GM10248 (cell line): Measurements from ENCODE around the gene ADAM19.
"Not testable (repeated sequence)": the region's sequence is repeated elsewhere in the genome, so short reads cannot be mapped to it uniquely, and the experiment has no call there.

Experiments used
- CTCF ChIA-PET: fragments of 300-600 bp; sonication (Branson Sonifier 250); formaldehyde crosslinking; extraction: SDS; loops from one replicate; lab custom pipeline; 2021; ENCODE audit warnings: antibody characterized with exemption; lab: Yijun Ruan, JAX
- POLR2A ChIA-PET: fragments of 350-650 bp; sonication (Branson Sonifier 250); formaldehyde crosslinking; extraction: SDS; loops from one replicate; lab custom pipeline; 2020; ENCODE audit warnings: antibody characterized with exemption; lab: Yijun Ruan, JAX
- DNase-seq: peaks from one replicate; pipeline ENCODE4 v3.0.0; 2012; ENCODE audit errors: extremely low spot score
- TF ChIP-seq, protein P1 (sequence below): IDR thresholded peaks from 2 replicates; pipeline ENCODE4 v1.5.1; 2012; ENCODE audit warnings: mild to moderate bottlenecking, low read depth; ENCODE audit errors: extremely low read depth, missing control alignments, control extremely low read depth

The ADAM19 gene

GRCh38 chr5:157484768-157485167 is 90.8 kb downstream of the ADAM19 start:
- TF ChIP-seq, protein P1, sequence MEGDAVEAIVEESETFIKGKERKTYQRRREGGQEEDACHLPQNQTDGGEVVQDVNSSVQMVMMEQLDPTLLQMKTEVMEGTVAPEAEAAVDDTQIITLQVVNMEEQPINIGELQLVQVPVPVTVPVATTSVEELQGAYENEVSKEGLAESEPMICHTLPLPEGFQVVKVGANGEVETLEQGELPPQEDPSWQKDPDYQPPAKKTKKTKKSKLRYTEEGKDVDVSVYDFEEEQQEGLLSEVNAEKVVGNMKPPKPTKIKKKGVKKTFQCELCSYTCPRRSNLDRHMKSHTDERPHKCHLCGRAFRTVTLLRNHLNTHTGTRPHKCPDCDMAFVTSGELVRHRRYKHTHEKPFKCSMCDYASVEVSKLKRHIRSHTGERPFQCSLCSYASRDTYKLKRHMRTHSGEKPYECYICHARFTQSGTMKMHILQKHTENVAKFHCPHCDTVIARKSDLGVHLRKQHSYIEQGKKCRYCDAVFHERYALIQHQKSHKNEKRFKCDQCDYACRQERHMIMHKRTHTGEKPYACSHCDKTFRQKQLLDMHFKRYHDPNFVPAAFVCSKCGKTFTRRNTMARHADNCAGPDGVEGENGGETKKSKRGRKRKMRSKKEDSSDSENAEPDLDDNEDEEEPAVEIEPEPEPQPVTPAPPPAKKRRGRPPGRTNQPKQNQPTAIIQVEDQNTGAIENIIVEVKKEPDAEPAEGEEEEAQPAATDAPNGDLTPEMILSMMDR = no peak
- ChIA-PET POLR2A (no interaction called here), CTCF (interaction anchor here (0.9 to 3.3 kb wide), 11 partner anchors 8 to 259 kb away, joined by 3 to 26 read pairs (median 5); partner anchors contain the start of genes LSM11 and NIPAL4)
- DNase-seq = no peak

DNA sequence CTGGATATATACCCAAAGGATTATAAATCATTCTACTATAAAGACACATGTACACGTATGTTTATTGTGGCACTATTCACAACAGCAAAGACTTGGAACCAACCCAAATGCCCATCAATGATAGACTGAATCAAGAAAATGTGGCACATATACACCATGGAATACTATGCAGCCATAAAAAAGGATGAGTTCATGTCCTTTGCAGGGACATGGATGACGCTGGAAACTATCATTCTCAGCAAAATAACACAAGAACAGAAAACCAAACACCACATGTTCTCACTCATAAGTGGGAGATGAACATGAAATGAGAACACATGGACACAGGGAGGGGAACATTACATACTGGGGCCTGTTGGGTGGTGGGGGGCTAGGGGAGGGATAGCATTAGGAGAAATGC is 92.9 kb downstream of the ADAM19 start:
- POLR2A ChIA-PET, DNase-seq, CTCF ChIA-PET: not testable (repeated sequence)

DNA sequence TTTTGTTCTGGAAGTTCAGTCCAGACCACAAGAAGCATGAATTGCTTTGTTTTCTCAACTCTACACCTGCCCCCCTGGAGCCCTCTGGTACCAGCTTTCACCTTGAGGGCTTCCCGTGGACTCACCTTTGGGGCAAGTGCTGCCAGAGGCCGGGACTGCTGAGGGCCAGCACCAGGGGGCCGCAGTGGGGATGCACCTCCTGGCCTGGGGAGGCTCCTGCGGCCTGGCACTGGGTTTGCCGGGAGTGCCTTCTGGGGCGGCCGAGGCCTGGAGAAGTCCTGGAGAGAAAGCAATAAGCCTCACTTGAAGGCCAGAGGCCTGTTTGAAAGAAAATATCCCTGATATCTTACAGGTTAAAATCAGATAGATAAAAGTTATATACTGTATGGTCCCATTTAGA is 93.9 kb downstream of the ADAM19 start:
- CTCF ChIA-PET = interaction anchor here (1.8 to 6.3 kb wide), 5 partner anchors 11 to 261 kb away, joined by 5 to 55 read pairs (median 12); partner anchors contain the start of gene LSM11
- POLR2A ChIA-PET = no interaction called here
- TF ChIP-seq, protein P1 = no peak
- DNase-seq = no peak

DNA sequence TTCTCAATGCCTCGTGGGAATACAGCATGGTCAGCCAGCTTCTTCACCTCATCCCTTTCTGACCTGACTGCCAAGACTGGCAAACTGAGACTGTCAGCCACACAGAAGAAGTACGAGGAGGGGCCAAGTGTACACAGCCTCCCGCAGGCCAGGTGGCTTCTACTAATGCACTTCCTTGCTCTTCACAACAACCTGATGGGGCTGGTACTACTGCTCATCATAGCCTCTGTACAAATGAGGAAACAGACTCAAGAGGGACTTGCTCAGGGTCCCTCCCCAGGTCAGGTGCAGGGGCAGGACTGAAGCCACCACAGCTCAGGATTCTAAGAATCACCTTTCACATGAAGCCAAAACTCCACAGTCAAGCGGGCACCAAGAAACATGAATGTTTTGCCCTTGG is 94.3 kb downstream of the ADAM19 start:
- ChIA-PET CTCF (interaction anchor here (1.0 to 6.3 kb wide), 7 partner anchors 11 to 262 kb away, joined by 3 to 55 read pairs (median 6); partner anchors contain the start of gene LSM11), POLR2A (interaction anchor here (0.6 to 1.1 kb wide), 2 partner anchors 138 to 249 kb away, joined by 3 read pairs; no protein-coding TSS in a partner anchor)
- DNase-seq = no peak

DNA sequence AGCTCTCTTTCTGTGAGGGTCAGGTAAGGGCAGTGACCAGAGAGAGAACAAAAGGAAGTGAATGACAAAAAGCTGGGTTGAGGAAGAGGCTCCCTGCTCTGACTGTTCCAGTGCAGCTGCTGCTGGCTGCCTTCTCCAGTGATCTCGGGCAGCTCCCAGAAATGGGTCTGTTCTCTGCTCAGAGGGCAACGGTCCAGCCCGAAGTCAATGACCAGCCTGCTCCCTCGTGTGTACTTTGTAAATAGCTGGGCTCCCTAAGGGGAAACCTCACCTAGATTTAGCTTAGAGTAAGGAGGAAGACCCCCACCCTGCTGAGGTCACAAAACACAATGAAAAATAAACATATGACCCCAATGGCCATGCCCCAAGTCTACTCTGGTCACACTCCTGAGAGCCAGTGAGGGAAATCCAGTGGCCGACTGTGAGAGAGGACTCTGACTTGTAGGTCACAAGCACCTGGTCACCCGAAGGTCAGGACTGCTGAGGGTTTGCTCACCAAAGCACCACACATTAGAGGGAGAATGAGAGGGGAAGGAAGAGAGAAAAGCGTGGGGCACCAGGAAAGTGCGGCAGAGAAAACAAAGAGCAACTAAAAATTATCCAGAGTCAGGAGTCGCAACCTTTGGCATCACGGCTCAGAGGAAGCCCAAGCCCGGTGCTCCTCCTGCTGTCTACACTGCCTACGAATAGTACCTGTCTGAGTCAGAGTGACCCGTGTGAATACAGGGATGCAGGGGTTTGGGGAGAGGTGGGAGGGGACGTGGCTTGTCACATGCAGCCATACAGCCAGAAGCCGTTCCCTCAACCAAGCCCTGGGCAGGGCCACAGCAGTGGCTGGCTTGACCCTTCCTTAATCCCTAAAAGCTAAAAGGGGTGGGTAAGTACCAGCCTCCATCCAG is 95.7 kb downstream of the ADAM19 start:
- ChIA-PET CTCF (interaction anchor here (0.8 to 6.3 kb wide), 10 partner anchors 9 to 239 kb away, joined by 3 to 55 read pairs (median 7); no protein-coding TSS in a partner anchor), POLR2A (interaction anchor here (1.0 to 1.1 kb wide), 2 partner anchors 133 to 137 kb away, joined by 3 read pairs; no protein-coding TSS in a partner anchor)
- DNase-seq = no peak
- TF ChIP-seq, protein P1 = no peak

More for the DNA sequence above, 94.3 kb downstream of the ADAM19 start:
- TF ChIP-seq, protein P1 = no peak

- ChIA-PET CTCF (interaction anchor here (0.8 to 6.3 kb wide), 9 partner anchors 9 to 225 kb away, joined by 3 to 55 read pairs (median 8); no protein-coding TSS in a partner anchor), POLR2A (interaction anchor here (0.6 to 1.0 kb wide), 2 partner anchors 46 to 134 kb away, joined by 3 read pairs; no protein-coding TSS in a partner anchor)
- TF ChIP-seq, protein P1 = no peak
- DNase-seq = no peak
Measured at GRCh38 chr5:157479166-157479565, 96.4 kb downstream of the ADAM19 start.
